ENCODE results near the gene STK11IP. TPM values are rescaled to one million over a fixed set of nuclear protein-coding genes. Genes with fewer than 3 reads are reported as not detected.

Gene STK11IP
- polyA plus RNA-seq, 3 donors from 2014 or later, result 12.6 to 18.4 (median 16.6) TPM

DNA sequence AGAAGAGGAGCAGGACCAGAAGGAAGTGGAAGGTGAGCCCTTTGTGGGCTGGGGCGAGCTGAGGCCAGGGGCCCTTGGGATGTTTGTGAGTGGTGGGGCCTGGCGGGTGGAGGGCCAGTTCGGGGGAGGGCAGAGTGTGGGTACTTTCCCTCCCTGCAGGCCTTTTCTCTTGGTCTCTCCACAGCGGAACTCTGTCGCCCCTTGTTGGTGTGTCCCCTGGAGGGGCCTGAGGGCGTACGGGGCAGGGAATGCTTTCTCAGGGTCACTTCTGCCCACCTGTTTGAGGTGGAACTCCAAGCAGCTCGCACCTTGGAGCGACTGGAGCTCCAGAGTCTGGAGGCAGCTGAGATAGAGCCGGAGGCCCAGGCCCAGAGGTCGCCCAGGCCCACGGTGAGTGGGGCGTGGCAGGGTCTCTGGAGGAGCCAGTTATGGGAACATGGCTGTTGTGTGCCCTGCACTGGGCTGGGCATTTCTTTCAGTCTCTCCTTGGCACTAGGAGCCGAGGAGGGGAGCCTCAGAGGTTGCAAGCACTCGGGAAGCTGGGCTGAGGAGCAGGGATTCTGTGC is 10.8 kb downstream of the STK11IP start:
- Mint-ChIP-seq H3K27ac (no peak overlapping the region), H3K9me3 (no peaks in the 10 kb centered on the region), H3K36me3 (peaks cover 28 to 48% (median 41%) of the 10 kb centered on the region in 3 donors), H3K4me1 (peaks cover 11 to 12% of the 10 kb centered on the region in 2 donors), H3K4me3 (no peak overlapping the region), H3K27me3 (ENCODE audit: low read depth in 3 of 3) (peaks cover 0 to 5% (median 0%) of the 10 kb centered on the region in 3 donors)
- DNase-seq, result no peak

DNA sequence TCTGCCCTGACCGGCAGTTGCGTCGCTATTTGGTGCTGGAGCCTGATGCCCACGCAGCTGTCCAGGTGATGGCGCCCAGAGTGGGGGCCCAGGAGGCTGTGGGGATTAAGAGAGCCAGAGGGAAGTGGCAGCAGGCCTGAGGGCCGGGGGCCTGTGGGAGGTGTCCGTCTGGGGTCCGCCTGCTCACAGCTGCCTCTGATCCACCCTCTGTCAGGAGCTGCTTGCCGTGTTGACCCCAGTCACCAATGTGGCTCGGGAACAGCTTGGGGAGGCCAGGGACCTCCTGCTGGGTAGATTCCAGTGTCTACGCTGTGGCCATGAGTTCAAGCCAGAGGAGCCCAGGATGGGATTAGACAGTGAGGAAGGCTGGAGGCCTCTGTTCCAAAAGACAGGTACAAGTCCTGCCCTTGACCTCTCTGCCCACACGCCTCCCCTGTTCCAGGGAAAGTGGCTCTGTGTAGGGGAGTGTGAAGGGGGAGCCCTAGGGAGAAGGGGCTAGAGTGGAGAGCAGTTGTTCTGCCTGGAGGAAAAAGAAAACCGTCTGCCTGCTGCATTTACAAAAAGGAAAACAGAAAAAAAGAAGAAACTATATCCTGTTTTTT is 11.6 kb downstream of the STK11IP start:
- no peak for DNase-seq
- Mint-ChIP-seq H3K27ac (peak overlapping the region in 1 of 6 donors; percentile 7), H3K4me3 (no peak overlapping the region), H3K4me1 (peaks cover 11 to 12% of the 10 kb centered on the region in 2 donors), H3K27me3 (ENCODE audit: low read depth in 3 of 3) (peaks cover 0 to 3% (median 0%) of the 10 kb centered on the region in 3 donors), H3K9me3 (no peaks in the 10 kb centered on the region), H3K36me3 (peaks cover 21 to 41% (median 36%) of the 10 kb centered on the region in 3 donors)

DNA sequence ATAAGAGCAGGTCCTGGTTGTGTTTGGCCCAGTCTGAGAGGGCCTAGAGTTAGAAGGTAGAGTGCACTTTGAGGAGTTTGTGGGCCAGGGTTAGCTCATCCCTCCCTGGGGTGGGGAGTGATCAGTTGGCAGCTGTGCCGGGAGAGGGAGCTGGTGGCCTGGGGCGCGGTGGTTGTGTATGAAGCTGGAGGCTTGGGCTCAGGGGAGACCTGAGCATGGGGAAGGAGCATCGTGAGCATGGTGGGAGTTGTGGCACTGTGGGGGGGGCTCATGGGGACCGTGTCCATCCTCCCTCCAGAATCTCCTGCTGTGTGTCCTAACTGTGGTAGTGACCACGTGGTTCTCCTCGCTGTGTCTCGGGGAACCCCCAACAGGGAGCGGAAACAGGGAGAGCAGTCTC is 13.6 kb downstream of the STK11IP start:
- H3K4me1 Mint-ChIP-seq, result peaks cover 11 to 15% of the 10 kb centered on the region in 2 donors
- H3K27ac Mint-ChIP-seq, result peak overlapping the region in 3 of 6 donors; percentile 13 to 38 (median 24)
- no peak overlapping the region for H3K4me3 Mint-ChIP-seq
- H3K9me3 Mint-ChIP-seq, result no peaks in the 10 kb centered on the region
- DNase-seq, result no peak
- H3K27me3 Mint-ChIP-seq (ENCODE audit: low read depth in 3 of 3), result peaks cover 0 to 5% (median 3%) of the 10 kb centered on the region in 3 donors
- H3K36me3 Mint-ChIP-seq, result peaks cover 21 to 47% (median 41%) of the 10 kb centered on the region in 3 donors

DNA sequence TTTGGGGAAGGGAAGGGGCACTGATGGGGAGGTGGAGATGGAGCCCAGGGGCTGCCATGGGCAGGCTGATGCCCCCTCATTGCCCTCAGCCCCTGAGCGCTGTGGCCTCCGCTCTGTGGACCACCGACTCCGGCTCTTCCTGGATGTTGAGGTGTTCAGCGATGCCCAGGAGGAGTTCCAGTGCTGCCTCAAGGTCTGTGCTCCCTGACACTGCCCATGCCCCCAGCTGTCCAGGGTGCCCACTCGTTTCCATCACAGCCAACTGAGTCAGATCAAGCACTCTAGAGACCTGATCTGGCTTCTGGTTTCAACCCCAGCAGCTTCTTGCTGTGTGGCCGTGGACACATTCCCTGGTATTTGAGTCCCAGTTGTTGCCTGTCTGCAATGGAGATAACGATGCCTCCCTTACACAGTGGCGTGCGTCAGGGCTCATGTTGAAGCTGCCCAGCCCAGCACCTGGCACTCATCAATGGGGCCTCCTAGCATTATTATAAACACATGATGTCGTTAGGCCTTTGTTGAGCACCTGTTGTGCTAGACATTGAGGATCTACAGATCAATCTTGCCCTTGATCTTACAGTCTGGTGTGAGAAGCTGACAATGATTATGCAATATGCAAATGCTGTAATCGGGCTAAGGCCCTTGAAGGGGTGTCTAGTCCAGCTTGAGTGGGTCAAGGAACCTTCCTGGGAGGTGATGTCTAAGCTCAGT is 14.4 kb downstream of the STK11IP start:
- Mint-ChIP-seq H3K9me3 (no peaks in the 10 kb centered on the region), H3K27me3 (ENCODE audit: low read depth in 3 of 3) (peaks cover 0 to 5% (median under 1%) of the 10 kb centered on the region in 3 donors), H3K27ac (peak overlapping the region in 3 of 6 donors; percentile 62 to 86 (median 76)), H3K4me1 (peaks cover 11 to 15% of the 10 kb centered on the region in 2 donors), H3K4me3 (peak overlapping the region in 4 of 5 donors; percentile 1 to 57 (median 10)), H3K36me3 (peaks cover 21 to 50% (median 39%) of the 10 kb centered on the region in 3 donors)
- no peak for DNase-seq

DNA sequence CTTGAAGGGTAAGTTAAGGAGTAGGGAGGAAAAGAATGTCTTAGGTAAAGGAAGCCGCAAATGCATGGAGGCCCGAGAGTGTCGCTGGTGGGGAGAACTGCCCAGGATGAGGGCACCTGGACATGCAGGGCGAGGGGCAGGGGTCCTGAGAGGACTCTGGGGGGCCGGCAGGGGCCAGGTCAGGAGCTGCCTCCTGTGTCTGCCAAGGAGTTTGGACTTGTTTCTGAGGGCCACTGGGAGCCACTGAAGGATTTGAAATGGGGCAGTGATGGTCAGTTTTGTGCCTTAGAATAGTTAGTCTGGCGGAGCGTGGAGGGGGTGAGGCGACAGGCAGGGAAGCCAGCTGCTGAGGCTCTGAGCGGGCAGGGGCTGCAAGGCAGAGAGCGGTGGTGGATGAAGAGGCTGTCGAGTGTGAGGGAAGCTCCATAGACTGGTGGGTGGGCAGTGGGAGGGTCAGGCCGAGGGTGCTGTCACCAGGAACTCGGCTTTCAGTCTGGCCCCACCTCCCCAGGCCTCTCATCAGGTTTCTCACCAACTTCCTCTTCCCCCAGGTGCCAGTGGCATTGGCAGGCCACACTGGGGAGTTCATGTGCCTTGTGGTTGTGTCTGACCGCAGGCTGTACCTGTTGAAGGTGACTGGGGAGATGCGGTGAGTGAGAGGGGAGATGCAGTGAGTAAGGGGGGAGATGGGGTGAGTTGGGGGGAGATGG is 15.1 kb downstream of the STK11IP start:
- peak; percentile 44 to 55 (median 45) for DNase-seq
- Mint-ChIP-seq H3K27ac (peak overlapping the region in 4 of 6 donors; percentile 54 to 86 (median 69)), H3K27me3 (ENCODE audit: low read depth in 3 of 3) (peaks cover 0 to 5% (median 0%) of the 10 kb centered on the region in 3 donors), H3K4me1 (peaks cover 11 to 15% of the 10 kb centered on the region in 2 donors), H3K36me3 (peaks cover 21 to 50% (median 35%) of the 10 kb centered on the region in 3 donors), H3K9me3 (no peaks in the 10 kb centered on the region), H3K4me3 (peak overlapping the region in 4 of 5 donors; percentile 1 to 57 (median 22))

DNA sequence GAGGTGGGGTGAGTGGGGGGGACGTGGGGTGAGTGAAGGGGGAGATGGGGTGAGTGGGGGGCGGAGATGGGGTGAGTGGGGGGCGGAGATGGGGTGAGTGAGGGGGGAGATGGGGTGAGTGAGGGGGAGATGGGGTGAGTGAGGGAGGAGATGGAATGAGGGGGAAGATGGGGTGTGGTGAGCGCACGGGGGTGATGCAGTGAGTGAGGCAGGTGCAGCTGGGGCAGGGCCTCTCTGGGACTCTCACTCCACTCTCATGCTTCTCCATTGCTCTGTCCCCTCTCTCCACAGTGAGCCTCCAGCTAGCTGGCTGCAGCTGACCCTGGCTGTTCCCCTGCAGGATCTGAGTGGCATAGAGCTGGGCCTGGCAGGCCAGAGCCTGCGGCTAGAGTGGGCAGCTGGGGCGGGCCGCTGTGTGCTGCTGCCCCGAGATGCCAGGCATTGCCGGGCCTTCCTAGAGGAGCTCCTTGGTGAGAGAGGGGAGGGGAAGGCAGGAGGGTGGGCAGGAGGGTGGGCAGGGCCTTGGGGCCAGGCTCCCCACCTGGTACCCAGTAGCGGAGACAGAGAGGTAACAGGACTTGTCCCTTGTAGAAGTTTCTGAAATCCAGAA is 15.9 kb downstream of the STK11IP start:
- H3K27ac Mint-ChIP-seq, result no peak overlapping the region
- H3K4me1 Mint-ChIP-seq, result peaks cover 11 to 15% of the 10 kb centered on the region in 2 donors
- peaks cover 0 to 5% (median 0%) of the 10 kb centered on the region in 3 donors for H3K27me3 Mint-ChIP-seq (ENCODE audit: low read depth in 3 of 3)
- no peaks in the 10 kb centered on the region for H3K9me3 Mint-ChIP-seq
- no peak overlapping the region for H3K4me3 Mint-ChIP-seq
- DNase-seq, result no peak
- H3K36me3 Mint-ChIP-seq, result peaks cover 21 to 50% (median 35%) of the 10 kb centered on the region in 3 donors

DNA sequence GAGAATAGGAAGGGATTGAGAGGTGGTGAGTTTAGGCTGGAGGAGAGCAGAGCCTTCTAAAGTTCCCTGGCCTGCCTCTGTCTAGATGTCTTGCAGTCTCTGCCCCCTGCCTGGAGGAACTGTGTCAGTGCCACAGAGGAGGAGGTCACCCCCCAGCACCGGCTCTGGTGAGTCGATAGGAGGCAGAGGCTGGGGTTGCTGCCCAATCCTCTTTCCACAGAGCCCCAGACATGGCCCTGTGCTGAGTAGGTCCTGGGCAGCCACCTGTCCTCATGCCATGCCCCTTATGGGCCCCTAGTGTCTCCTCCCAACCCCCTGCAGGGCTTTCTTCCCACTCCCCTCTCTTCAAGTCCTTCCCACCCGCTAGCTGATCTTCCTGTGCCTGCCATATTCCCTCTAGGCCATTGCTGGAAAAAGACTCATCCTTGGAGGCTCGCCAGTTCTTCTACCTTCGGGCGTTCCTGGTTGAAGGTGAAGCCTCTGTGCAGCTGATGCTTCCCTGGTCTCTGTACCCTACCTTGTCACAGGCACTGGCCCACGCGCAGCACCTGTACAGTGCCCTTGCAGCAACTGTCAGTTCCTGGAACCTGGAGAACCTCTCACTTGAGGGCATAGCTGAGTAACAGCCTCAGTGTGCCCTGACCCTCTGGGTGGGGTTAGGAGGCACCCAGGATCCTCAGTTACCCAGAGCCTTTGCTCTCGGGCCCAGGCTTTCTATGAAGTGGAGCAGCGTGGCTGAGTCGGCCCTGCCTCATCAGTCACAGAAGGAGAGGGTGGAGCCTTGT is 16.6 kb downstream of the STK11IP start:
- peaks cover 21 to 46% (median 34%) of the 10 kb centered on the region in 3 donors for H3K36me3 Mint-ChIP-seq
- H3K27me3 Mint-ChIP-seq (ENCODE audit: low read depth in 3 of 3), result peaks cover 0 to 5% (median 0%) of the 10 kb centered on the region in 3 donors
- H3K9me3 Mint-ChIP-seq, result no peaks in the 10 kb centered on the region
- DNase-seq, result no peak
- H3K27ac Mint-ChIP-seq, result peak overlapping the region in 1 of 6 donors; percentile 71
- H3K4me3 Mint-ChIP-seq, result no peak overlapping the region
- H3K4me1 Mint-ChIP-seq, result peaks cover 11 to 15% of the 10 kb centered on the region in 2 donors

DNA sequence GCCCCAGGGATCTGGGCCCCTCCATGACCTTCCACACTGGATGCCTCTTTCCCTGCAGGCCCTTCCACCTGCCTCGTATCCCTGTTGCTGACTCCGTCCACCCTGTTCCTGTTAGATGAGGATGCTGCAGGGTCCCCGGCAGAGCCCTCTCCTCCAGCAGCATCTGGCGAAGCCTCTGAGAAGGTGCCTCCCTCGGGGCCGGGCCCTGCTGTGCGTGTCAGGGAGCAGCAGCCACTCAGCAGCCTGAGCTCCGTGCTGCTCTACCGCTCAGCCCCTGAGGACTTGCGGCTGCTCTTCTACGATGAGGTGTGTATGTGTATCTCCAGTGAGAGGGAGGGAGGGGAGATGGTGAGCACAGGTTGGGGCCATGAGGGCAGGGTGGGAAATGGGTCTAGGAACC is 17.4 kb downstream of the STK11IP start:
- H3K4me1 Mint-ChIP-seq, result peaks cover 11 to 15% of the 10 kb centered on the region in 2 donors
- H3K4me3 Mint-ChIP-seq, result no peak overlapping the region
- H3K27me3 Mint-ChIP-seq (ENCODE audit: low read depth in 3 of 3), result peaks cover 0 to 5% (median 0%) of the 10 kb centered on the region in 3 donors

DNA sequence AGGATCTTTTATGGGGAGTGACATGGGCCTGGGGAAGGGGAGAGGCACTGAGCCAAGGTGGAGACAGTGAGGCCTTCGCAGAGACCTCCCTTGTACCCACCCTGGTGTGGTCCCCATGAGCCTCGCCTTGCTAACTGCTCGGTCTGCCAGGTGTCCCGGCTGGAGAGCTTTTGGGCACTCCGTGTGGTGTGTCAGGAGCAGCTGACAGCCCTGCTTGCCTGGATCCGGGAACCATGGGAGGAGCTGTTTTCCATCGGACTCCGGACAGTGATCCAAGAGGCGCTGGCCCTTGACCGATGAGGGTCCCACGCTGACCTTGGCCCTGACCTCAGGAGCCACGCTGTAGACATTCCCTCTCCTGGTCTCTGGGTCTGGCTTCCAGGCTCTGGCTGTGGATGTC is 18.2 kb downstream of the STK11IP start:
- no peak for DNase-seq
- Mint-ChIP-seq H3K4me1 (peaks cover 11 to 15% of the 10 kb centered on the region in 2 donors), H3K36me3 (peaks cover 14 to 34% (median 22%) of the 10 kb centered on the region in 3 donors), H3K4me3 (no peak overlapping the region), H3K27me3 (ENCODE audit: low read depth in 3 of 3) (peaks cover 0 to 5% (median 2%) of the 10 kb centered on the region in 3 donors), H3K27ac (no peak overlapping the region), H3K9me3 (no peaks in the 10 kb centered on the region)

More for the DNA sequence above, 17.4 kb downstream of the STK11IP start:
- H3K9me3 Mint-ChIP-seq, result no peaks in the 10 kb centered on the region
- H3K27ac Mint-ChIP-seq, result peak overlapping the region in 1 of 6 donors; percentile 66
- H3K36me3 Mint-ChIP-seq, result peaks cover 18 to 39% (median 28%) of the 10 kb centered on the region in 3 donors
- DNase-seq, result no peak

DNA sequence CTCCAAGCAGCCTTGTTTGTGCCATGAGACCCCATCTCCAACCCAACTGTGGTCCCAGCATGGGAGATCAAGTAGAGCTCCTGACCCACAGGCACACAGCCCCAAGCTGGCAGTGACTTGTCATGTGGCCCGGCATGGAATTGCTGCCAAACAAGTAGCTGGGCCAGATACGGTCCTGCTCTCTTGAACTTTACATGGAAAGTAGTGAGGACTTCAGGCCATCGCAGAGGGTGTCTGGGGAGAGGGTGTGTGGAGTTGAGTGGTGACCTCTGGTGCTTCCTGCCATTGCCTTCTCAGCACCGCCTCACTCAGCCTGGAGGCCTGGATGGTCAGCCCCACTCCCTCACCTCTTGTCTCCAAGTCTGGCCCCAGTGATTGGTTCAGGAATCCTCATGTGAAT is 18.9 kb downstream of the STK11IP start:
- H3K36me3 Mint-ChIP-seq, result peaks cover 10 to 31% (median 18%) of the 10 kb centered on the region in 3 donors
- DNase-seq, result no peak
- peaks cover 11% of the 10 kb centered on the region in 2 donors for H3K4me1 Mint-ChIP-seq
- peaks cover 0 to 5% (median 2%) of the 10 kb centered on the region in 3 donors for H3K27me3 Mint-ChIP-seq (ENCODE audit: low read depth in 3 of 3)
- H3K4me3 Mint-ChIP-seq, result no peak overlapping the region
- peak overlapping the region in 2 of 6 donors; percentile 53 to 73 for H3K27ac Mint-ChIP-seq
- H3K9me3 Mint-ChIP-seq, result no peaks in the 10 kb centered on the region

DNA sequence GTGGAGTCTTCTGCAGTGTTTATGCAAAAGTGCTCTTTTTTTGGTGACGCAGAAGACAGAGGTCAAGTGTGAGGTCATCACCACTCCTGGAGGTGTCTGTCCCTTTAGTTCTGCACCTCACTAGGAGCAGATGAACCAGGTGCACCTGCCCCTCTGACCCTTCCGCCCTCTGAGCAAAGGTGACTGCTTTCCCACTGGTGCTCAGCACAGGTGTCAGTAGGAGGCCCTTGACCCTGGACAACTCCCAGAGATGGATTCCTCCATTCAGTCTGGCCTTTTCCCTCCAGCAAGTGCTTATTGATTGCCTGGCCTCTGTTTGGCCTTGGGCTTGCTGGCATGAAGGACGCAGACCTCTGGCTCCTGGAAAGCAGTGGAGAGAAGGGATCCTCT is 21.1 kb downstream of the STK11IP start:
- H3K27me3 Mint-ChIP-seq (ENCODE audit: low read depth in 3 of 3), result peaks cover 2 to 5% (median 3%) of the 10 kb centered on the region in 3 donors
- H3K4me3 Mint-ChIP-seq, result no peak overlapping the region
- H3K36me3 Mint-ChIP-seq, result peaks cover 5 to 24% (median 12%) of the 10 kb centered on the region in 3 donors
- DNase-seq, result no peak
- H3K9me3 Mint-ChIP-seq, result no peaks in the 10 kb centered on the region
- H3K4me1 Mint-ChIP-seq, result peaks cover 0 to 3% of the 10 kb centered on the region in 2 donors
- no peak overlapping the region for H3K27ac Mint-ChIP-seq

DNA sequence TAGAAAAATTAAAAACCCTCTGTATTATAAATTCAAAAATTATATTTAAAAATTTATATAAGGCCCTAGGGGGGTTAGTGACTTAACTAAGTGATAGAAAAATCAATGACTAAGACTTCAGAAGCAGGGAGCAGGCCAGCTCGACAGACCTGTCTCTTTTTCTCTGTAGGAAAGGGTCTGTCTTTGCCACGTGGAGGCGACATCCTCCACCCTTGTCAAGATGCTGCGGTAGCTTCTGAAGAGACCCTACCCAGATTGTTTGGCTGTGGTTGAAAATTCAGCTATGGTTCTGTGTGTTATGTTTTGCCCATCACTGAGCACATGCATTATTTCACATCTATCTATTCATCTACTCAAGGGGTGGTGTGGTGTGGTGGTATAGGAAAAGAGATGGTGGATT is 21.6 kb downstream of the STK11IP start:
- H3K27me3 Mint-ChIP-seq (ENCODE audit: low read depth in 3 of 3), result peaks cover 2 to 10% (median 3%) of the 10 kb centered on the region in 3 donors
- no peak for DNase-seq
- H3K4me3 Mint-ChIP-seq, result no peak overlapping the region
- no peak overlapping the region for H3K27ac Mint-ChIP-seq
- peaks cover 5 to 23% (median 10%) of the 10 kb centered on the region in 3 donors for H3K36me3 Mint-ChIP-seq
- H3K4me1 Mint-ChIP-seq, result peaks cover 0 to 3% of the 10 kb centered on the region in 2 donors
- no peaks in the 10 kb centered on the region for H3K9me3 Mint-ChIP-seq

All from immature natural killer cell (primary cell).